GM15510 (cell line): ENCODE data around the gene HYAL3.

Source experiments
- POLR2A ChIP-seq: IDR thresholded peaks from 3 replicates; pipeline ENCODE4 v1.6.1; 2011; ENCODE audit warnings: borderline replicate concordance; ENCODE audit not compliant: insufficient read length; ENCODE audit errors: extremely low read depth

Gene HYAL3

DNA sequence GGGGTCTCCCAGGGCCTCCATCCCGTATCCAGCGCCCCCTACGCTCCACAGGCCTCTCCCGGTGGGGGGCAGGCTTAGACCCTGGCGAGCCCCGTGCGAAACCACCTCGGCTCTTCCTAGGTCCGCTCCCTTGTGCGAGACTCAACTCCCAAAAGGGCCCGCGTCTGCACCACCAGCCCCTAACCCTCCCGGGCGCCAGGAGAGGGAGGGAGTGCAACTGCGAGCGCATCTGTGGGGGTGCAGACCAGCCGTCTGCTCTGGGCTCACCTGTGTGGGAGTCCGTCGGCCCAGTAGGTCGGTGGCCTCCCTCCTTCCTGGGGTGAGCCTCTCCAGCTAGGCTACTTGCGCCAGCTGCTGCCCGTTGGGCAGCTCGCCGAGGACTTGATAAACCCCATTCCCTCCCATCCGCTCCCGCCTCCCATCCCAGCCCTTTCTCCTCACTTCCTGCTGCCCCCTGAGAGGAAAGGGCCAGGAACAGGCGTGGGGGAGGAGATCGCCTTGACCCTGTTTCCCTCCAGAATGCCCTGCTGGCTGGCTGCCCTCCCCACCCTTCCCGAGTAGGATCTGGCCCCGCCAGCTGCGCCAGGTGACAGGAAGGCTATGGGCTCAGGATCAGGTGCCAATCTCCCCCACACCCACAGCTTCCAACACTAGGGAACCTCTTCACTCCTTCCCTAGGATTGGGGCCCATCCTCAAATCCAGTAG lies 23.3 kb upstream of the HYAL3 start, which contains the start of gene HYAL2:
Gene HYAL2 (minus strand): TSS at position 360 of the 706 bp plus-strand sequence. CDS start 2,256 bp downstream, outside the sequence.
- no peak for TF ChIP-seq POLR2A

DNA sequence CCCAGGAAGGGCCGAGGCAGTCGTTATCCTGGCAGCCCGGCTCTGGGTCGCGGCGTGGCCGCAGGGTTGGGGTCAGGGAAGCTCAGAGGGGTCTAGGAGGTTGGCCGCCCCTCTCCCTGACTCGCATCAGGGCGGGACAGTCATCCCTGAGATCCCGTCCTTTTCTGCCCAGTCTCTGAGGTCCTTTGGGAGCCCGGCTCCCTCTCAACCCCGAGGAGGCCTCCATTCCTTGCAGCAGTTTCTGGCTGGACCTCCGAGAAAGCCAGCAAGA lies 22.8 kb upstream of the HYAL3 start:
- TF ChIP-seq POLR2A, result no peak

DNA sequence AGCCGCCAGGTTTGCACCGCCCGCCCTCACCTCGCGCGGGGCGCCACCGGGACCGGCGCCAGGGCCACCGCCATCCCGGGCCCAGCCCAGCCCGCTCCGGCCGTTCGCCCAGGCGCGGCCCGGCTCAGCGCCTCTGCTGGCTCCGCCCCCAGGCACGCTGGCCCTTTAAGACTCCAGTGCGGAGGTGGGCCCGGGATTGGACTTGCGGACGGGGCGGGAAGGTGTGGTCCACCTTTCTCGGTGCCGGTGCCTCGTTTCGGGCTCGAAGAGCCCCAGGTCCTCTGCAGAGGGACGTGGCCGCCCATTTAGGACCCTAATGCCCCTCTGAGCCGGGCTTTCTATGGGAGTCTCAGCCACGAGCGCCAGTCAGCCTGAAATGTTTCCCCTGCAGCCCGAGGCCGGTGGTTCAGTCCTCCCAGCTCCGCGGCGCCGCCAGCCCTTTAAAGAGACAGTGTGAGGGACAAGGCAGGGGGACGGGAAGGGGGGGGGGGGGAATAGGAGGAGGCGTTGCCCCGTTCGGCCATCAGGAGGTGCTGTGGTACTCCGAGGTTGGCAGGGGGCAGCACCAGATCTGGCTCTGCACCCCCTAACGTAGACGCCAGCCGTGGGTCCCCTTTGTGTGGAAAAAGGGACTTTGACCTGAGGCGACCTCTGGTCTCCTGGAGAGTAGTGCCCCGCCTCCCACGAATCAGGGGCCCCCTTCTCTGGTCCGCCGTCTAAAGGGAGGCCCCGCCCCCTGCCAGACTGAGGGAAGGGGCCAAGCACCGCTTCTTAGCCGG lies 22.3 kb upstream of the HYAL3 start:
- peak; percentile 72 for TF ChIP-seq POLR2A

DNA sequence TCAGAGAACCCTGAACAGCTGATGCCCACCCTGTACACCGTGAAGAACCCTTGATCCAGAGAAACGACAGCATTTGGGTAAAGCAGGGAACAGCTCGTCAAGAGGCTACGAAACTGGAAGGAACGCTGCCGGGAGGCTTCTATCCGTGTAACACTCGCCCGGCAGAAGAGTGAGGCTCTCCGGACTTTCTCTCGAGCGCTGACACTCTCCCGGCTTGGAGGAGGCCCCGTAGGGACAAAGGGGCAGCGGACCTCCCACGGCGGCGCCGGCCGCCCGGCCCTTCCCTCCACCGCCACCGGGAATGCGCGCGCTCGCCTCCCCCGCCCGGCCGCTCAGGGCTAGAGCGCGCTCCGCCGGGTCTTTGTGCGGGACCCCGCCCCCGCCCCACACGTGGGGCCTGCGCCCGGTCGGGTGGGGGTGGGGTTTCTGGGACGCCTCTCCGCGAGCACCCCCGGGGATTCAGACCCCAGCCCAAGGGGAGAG lies 21.7 kb upstream of the HYAL3 start:
- TF ChIP-seq POLR2A, result no peak

DNA sequence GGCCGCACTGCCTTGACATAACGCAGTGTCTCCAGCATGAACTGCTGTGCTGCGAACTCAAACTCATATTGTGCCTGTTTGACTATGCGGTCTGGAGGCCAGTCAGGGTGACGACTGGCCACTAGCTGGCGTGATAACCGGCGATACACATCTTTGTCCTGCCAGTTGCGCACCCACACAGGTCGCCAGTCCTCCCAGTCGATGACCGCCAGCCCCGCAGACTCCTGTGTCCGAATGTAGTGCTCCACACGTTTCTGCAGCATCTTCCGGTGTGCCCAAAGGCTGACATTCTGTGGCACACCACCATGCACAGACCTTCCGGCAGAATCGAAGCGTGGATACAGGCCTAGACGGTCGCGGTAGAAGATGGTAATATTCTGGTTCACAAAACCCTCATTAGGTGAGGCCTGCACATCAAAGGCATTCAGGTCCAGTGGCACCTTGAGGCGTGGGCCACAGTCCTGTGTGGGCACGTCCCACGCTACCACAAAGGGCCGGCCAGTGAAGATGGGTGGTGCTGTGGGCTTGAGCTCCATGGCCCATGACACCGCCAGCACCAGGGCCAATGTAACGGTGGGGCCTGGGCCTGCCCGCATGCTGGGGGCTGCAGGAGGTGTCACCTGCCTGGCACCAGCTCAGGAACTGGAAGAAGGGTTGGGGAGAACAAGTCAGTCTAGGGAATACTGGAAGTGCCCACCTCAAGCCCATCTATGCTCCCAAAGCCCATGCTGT lies 20.9 kb upstream of the HYAL3 start:
- no peak for TF ChIP-seq POLR2A

DNA sequence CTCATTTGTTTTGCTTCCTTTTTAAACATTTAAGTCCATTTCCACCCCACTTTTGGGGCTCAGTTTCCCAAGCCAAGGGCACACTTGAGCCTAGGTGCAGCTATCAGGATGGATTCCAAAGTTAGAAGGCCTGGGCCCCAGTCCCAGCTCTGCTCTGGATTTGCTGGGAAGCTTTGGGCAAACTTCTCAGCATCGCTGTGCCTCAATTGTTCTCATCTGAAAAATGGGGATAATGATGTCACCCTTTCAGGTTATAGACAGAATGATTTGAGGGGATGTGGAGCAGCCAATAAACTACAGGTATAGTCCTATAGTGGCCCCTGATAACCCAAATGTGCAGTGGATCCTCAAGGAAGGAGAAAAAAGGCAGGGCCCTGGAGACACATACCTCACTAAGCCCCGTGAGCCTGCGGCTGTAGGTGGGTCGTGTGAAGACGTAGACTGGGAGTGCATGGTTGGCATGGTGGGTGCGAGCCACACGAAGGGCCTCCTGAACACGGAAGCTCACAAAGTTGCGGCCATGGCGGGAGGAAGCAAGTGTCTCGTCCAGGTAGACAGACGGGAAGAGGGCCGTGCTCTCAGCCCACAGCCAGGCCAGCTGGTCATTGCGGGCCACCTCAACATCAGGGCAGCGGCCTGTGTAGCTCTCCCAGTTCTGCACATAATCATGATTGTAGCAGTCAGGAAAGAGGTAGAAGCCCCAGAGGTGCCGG lies 20.1 kb upstream of the HYAL3 start:
- no peak for TF ChIP-seq POLR2A

DNA sequence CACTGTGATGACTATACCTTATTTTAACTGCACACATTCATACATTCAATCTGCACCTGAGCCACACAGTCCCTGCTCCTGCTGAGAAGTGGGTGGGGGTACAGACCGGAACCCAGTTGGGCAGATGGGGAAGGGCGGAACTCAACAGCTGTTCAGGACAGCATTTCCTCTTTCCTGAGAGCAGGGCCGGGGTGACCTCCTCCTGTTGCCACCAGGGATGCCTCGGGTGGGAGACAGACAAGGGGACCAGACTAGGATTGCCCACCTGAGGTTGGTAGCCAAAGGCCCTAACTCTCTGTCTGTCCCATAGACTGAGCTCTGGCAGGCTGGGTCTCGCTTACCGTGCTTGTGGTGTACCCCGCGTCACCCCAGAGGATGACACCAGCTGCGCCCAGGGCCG lies 19.4 kb upstream of the HYAL3 start:
- no peak for TF ChIP-seq POLR2A

DNA sequence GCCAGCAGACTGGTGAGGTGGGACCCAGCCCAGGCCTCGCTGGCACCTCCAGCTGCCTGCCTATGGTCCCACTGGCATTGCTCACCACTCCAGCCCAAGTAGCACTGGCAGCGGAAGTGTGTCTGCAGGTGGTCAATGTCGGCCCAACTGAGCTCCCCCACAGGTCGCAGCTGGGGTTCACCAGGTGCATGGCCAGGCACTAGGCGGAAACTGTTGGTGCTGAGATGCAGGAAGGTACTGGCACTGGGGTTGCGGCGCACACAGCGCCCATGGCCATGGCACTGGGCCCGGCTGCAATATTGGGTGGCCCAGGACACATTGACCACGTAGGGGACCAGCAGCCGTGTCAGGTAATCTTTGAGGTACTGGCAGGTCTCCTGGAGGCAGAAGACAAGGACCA lies 19.0 kb upstream of the HYAL3 start:
- no peak for TF ChIP-seq POLR2A

DNA sequence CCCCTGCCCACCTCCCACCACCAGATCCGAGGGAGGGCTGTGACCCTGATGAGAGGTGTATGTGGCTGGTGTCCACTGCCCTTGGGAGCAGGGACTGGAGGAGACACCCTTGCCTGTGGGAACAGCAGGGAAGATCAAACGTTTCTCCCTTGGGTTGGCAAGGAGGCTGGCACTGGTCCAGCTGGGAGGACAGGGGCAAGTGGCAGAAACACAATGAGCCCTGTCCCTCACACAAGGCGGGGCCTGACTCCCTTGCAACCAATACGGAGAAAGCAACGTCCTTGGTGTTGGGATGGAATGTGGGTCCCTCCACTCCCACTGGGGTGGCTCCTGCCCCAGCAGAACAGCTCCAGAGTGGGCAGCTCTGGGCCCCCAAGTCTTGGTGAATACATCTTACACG lies 18.1 kb upstream of the HYAL3 start:
- no peak for TF ChIP-seq POLR2A

DNA sequence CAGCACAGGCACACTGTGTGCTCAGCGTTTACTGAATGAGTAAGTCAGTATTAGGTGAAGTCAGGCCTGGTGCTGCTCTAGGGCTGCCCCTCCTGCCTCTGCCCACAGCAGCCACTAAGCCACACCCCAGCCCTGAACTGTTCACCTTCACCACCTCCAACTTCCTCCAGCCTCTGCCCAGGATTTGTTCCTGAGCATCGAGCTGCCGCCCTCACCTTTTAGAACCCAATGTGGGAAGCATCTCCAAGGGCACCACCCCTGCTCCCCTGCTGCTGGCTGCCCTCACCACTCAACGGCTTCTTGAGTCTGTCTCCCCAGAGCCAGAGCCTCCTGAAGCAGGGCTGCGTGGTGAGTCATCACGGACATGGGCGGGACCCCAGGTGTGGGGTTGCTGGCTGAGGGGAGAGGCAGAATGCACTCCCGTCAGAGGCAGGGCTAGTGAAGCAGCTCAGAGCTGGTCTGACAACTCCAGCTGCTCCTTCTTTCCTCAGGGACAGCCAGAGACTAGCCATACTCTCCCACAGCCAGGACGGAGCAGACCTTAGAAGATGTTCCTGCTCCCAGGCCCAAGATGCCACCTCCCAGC lies 17.5 kb upstream of the HYAL3 start:
- no peak for TF ChIP-seq POLR2A

DNA sequence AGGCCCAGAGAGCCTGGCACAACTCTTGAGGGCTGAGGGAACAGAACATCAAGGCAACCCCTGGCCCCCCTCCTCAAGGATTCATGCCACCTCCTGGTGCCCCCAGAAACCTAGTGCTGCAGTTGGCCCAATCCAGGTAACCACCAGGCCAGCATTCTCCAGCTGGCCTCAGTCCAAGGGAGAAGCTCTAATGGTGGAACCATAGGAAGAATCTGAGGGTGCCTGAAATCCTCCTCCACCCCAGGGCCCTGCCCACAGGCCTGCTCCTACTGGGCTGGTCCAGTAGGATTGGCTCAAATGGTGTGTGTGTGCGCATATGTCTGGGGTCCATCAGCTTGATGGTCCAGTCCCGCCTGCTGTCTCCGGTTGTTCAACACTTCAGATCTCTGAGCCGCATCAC lies 15.6 kb upstream of the HYAL3 start:
- no peak for TF ChIP-seq POLR2A

DNA sequence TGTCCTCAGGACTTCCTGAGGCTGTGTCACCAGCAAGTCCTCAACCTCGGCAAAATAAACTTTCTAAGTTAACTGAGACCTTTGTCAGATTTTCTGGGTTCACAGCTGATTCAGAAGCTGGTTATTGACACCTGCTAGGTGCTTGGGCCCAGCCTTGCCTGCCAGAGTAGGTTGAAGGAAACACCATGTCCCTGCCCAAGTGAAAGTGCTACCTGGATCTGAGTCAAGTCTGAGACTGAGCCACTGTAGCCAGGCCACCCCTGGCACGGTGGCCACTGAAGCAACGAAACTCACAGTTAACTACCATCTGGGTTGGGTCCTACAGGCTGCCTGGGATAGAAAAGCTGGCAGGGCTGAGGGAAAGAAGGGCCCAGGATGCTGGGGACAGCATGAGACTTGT lies 15.1 kb upstream of the HYAL3 start:
- no peak for TF ChIP-seq POLR2A

DNA sequence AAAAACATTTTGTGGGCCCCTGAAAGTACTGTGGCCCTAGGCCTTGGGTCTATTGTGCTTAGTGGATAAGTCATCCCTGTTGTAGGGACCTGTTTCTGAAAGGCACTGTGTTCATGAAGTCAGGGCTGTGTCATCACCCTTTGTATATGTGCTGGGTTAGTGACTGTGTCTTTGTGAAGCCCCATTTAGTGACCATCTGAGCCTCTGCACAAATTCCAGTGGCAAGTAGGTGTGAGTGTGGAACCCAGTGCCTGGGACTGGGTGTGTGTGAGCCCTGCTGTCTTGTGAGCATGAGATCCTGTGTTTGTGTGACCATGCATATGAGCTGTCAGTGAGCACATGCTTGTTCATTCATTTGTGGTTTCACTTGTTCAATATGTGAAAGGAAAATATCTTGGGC lies 5.4 kb upstream of the HYAL3 start:
- TF ChIP-seq POLR2A, result no peak

DNA sequence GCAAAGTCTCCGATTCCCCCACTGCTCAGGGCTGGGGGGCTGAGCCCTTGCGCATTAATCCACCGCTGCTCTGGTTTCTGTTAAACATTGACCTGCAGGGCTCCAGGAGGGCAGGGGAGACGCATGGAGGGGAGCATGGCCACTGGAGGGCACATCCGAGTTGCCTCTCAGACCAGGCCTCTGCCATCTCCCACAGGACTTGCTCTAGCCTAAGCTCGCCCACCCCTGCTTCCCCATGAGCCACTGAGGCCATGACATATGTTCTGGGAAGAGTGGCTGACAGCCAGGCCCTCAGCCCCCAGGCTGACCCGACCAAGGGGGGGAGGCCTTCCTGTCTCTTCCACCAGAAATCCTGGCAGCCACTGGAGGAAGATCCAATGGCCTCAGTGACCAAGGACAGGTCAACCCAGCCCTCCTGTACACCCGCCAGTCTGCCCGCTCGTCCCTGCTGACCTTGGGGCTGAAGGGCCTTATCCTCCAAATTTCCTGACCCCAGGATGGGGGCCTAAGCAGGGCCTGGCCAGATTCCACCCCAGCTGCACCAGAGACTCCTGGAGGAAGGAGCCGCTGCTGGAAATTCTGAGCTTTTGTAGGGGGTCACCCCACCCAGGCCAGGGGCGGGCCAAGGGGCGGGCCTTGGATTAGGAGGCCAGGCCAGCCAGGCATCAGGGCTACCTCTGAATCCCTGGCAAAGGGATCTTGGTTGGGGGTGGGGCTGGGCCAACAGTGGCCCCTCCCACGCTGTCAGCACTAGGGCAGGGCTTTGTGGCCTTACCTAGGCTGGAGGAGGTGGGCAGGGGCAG lies 4.0 kb upstream of the HYAL3 start, which contains the start of gene HYAL1:
Gene HYAL1 (minus strand): TSS at position 562 of the 803 bp plus-strand sequence. CDS start 618 bp downstream, outside the sequence.
- no peak for TF ChIP-seq POLR2A
